ENCODE data around the gene ENDOG.

ENDOG gene

DNA sequence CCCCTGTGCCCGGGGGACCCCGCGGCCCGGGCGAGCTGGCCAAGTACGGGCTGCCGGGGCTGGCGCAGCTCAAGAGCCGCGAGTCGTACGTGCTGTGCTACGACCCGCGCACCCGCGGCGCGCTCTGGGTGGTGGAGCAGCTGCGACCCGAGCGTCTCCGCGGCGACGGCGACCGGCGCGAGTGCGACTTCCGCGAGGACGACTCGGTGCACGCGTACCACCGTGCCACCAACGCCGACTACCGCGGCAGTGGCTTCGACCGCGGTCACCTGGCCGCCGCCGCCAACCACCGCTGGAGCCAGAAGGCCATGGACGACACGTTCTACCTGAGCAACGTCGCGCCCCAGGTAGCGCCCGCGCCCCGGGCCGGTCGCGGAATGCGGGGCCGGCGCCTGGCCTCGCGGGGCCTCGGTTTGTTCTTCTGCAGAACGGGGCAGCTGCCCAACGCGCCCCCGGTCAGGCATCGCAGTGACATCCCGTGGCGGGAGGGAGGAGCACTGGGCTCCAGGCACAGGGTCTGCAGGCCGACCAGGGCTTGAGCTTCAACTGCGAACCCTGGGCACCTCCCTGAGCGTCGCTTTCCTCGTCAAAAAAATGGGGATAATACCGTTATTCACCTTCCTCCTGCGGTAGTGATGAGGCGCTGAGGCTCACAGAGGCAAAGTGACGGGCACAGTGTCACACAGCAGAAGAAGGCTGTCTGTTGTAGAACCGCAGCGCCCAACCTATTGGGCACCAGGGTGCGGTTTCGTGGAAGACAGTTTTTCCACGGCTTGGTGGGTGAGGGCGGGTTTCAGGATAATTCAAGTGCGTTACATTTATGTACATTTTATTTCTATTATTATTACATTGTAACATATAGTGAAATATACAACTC, 777 bp downstream of the ENDOG start:
- H3K9me3 ChIP-seq (ENCODE audit: control insufficient read depth in 5 of 5, low read length in 5 of 5) = peaks cover 0 to 2% (median 0%) of the 10 kb centered on the region in 5 donors
- H3K36me3 ChIP-seq (ENCODE audit: control insufficient read depth in 5 of 5, insufficient read depth in 5 of 5, low read length in 5 of 5) = peaks cover 0 to 35% (median 32%) of the 10 kb centered on the region in 5 donors
- peak overlapping the region; percentile 51 to 78 (median 78) for H3K4me3 ChIP-seq (ENCODE audit: low read depth in 1 of 5, low read length in 5 of 5)
- H3K27ac ChIP-seq (ENCODE audit: low read depth, low read length) = peak overlapping the region; percentile 37
- H3K9ac ChIP-seq (ENCODE audit: low read length in 5 of 5) = peak overlapping the region in 4 of 5 donors; percentile 17 to 79 (median 59)
- no peaks in the 10 kb centered on the region for H3K27me3 ChIP-seq (ENCODE audit: control insufficient read depth in 5 of 5, insufficient read depth in 4 of 5, low read length in 5 of 5)
- H3K4me1 ChIP-seq (ENCODE audit: control insufficient read depth in 5 of 5, insufficient read depth in 5 of 5, low read length in 5 of 5) = peaks cover 6 to 21% (median 16%) of the 10 kb centered on the region in 5 donors

DNA sequence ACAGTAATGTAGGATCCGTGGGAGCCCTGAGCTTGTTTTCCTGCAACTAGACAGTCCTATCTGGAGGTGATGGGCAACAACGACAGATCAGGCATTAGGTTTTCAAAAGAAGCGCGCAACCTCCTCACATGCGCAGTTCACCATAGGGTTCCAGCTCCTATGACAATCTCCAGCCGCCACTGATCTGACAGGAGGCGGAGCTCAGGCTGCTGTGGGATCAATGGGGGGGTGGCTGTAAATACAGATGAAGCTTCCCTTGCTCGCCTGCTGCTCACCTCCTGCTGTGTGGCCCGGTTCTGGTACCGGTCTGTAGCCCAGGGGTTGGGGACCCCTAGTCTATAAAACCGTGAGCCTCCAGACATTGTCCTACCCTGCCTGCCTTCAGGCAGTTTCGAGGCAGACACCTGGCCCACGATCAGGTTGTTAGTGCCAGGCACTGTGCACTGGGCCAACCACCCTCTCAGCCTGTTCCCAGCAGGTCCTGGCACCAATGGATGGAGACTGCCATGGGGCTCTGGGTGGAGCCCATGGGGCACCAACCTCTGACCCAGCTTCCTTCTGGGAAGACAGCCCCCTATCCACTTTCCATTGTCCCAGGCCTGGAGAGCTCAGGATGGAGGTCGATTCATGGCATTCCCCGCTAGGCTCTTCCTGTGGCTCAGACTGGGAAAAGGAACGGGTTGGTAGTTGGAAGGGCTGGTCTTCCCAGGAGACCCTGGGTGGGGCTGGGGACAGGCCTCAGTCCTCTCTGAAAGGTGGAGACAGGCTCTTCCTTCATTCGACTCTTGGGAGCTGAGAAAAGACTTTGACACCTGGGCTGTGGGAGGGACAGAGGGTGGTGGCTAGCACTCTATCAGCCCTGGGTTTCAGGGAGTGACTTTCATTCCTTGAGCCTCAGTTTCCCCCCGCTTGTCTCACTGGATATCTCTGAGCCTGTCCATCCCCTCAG, 1.7 kb downstream of the ENDOG start:
- peak overlapping the region in 1 of 5 donors; percentile 79 for H3K9ac ChIP-seq (ENCODE audit: low read length in 5 of 5)
- H3K4me3 ChIP-seq (ENCODE audit: low read depth in 1 of 5, low read length in 5 of 5) = peak overlapping the region in 3 of 5 donors; percentile 51 to 78 (median 78)
- H3K4me1 ChIP-seq (ENCODE audit: control insufficient read depth in 5 of 5, insufficient read depth in 5 of 5, low read length in 5 of 5) = peaks cover 6 to 21% (median 16%) of the 10 kb centered on the region in 5 donors
- no peaks in the 10 kb centered on the region for H3K27me3 ChIP-seq (ENCODE audit: control insufficient read depth in 5 of 5, insufficient read depth in 4 of 5, low read length in 5 of 5)
- peaks cover 0 to 2% (median 0%) of the 10 kb centered on the region in 5 donors for H3K9me3 ChIP-seq (ENCODE audit: control insufficient read depth in 5 of 5, low read length in 5 of 5)
- H3K27ac ChIP-seq (ENCODE audit: low read depth, low read length) = no peak overlapping the region
- H3K36me3 ChIP-seq (ENCODE audit: control insufficient read depth in 5 of 5, insufficient read depth in 5 of 5, low read length in 5 of 5) = peaks cover 0 to 44% (median 41%) of the 10 kb centered on the region in 5 donors

DNA sequence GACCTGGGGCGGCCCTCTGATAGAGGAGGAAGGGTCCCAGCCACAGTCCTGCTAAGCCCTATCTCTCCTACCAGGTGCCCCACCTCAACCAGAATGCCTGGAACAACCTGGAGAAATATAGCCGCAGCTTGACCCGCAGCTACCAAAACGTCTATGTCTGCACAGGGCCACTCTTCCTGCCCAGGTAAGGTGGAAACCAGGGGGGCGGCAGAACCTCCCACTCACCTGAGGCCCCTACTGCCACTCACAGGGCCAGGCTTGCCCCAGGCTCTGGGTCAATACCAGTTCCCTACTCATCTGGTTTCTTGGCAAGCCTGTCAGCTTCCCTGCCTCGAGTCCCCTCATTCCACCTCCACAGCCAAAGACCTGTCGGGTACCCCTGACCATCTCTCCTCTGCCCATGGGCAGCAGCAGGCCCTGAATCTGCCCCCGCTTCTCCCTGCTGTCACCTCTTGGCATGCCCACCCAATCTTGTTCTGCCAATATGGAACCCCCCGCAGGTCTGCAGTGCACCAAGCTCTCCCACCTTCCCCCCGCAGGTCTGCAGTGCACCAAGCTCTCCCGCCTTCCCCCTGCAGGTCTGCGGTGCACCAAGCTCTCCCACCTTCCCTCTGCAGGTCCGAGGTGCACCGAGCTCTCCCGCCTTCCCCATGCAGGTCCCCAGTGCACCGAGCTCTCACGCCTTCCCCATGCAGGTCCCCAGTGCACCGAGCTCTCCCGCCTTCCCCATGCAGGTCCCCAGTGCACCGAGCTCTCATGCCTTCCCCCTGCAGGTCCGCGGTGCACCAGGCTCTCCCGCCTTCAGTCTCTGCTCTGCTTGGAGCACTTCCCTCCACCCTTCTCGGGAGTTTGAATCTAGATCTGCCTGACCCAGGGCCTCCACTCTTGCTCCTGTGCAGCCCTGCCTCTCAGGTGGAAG, 2.6 kb downstream of the ENDOG start:
- Histone ChIP-seq H3K9me3 (ENCODE audit: control insufficient read depth in 5 of 5, low read length in 5 of 5) (peaks cover 0 to 2% (median 0%) of the 10 kb centered on the region in 5 donors), H3K4me3 (ENCODE audit: low read depth in 1 of 5, low read length in 5 of 5) (no peak overlapping the region), H3K27ac (ENCODE audit: low read depth, low read length) (no peak overlapping the region), H3K4me1 (ENCODE audit: control insufficient read depth in 5 of 5, insufficient read depth in 5 of 5, low read length in 5 of 5) (peaks cover 6 to 21% (median 16%) of the 10 kb centered on the region in 5 donors), H3K9ac (ENCODE audit: low read length in 5 of 5) (no peak overlapping the region), H3K36me3 (ENCODE audit: control insufficient read depth in 5 of 5, insufficient read depth in 5 of 5, low read length in 5 of 5) (peaks cover 0 to 52% (median 49%) of the 10 kb centered on the region in 5 donors), H3K27me3 (ENCODE audit: control insufficient read depth in 5 of 5, insufficient read depth in 4 of 5, low read length in 5 of 5) (no peaks in the 10 kb centered on the region)

DNA sequence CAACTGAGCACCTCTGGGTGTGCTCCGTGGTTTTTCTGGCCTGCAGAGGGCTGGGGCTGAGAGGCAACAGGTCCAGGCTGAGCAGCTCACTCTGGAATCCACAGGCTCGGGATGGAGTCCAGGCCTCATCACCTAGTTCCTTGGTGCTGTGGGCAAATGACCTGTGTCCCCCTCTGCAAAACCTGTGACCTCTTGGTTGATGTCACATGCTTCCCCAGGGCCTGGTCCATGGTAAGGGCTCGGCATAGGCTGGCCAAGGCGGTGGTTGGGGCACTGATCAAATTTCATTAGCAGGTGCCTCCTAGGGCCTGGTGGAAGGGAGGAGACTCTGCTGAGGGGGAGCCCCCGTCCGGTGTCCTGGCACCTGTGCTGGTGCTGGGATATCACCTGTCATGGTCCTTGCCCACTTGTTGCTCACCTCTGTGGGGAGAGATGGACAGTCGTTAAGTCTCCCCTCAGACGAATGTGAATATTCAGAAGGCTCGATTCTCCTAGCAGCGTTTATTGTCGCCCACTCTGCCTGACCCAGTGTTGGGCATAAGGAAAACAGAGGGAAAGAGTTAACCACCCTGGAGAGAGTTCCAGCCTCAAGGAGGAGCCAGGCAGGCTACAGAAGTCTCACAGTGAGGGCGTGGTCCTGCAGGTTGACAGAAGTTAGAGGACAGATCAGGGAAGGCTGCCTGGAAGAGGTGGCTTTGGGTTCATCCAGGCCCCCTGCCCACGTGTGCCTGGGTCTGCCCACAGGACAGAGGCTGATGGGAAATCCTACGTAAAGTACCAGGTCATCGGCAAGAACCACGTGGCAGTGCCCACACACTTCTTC, 3.5 kb downstream of the ENDOG start:
- Histone ChIP-seq H3K4me3 (ENCODE audit: low read depth in 1 of 5, low read length in 5 of 5) (no peak overlapping the region), H3K36me3 (ENCODE audit: control insufficient read depth in 5 of 5, insufficient read depth in 5 of 5, low read length in 5 of 5) (peaks cover 0 to 60% (median 57%) of the 10 kb centered on the region in 5 donors), H3K27me3 (ENCODE audit: control insufficient read depth in 5 of 5, insufficient read depth in 4 of 5, low read length in 5 of 5) (no peaks in the 10 kb centered on the region), H3K9me3 (ENCODE audit: control insufficient read depth in 5 of 5, low read length in 5 of 5) (peaks cover 0 to 2% (median 0%) of the 10 kb centered on the region in 5 donors), H3K27ac (ENCODE audit: low read depth, low read length) (no peak overlapping the region), H3K9ac (ENCODE audit: low read length in 5 of 5) (no peak overlapping the region), H3K4me1 (ENCODE audit: control insufficient read depth in 5 of 5, insufficient read depth in 5 of 5, low read length in 5 of 5) (peaks cover 6 to 21% (median 16%) of the 10 kb centered on the region in 5 donors)

GRCh38 chr9:128822407-128823042, 4.2 kb downstream of the ENDOG start:
- peaks cover 0 to 66% (median 63%) of the 10 kb centered on the region in 5 donors for H3K36me3 ChIP-seq (ENCODE audit: control insufficient read depth in 5 of 5, insufficient read depth in 5 of 5, low read length in 5 of 5)
- H3K27me3 ChIP-seq (ENCODE audit: control insufficient read depth in 5 of 5, insufficient read depth in 4 of 5, low read length in 5 of 5) = no peaks in the 10 kb centered on the region
- H3K27ac ChIP-seq (ENCODE audit: low read depth, low read length) = no peak overlapping the region
- peaks cover 0 to under 1% (median 0%) of the 10 kb centered on the region in 5 donors for H3K9me3 ChIP-seq (ENCODE audit: control insufficient read depth in 5 of 5, low read length in 5 of 5)
- H3K9ac ChIP-seq (ENCODE audit: low read length in 5 of 5) = no peak overlapping the region
- H3K4me3 ChIP-seq (ENCODE audit: low read depth in 1 of 5, low read length in 5 of 5) = no peak overlapping the region
- peaks cover 6 to 21% (median 16%) of the 10 kb centered on the region in 5 donors for H3K4me1 ChIP-seq (ENCODE audit: control insufficient read depth in 5 of 5, insufficient read depth in 5 of 5, low read length in 5 of 5)

GRCh38 chr9:128823362-128823902, 5.1 kb downstream of the ENDOG start:
- H3K4me3 ChIP-seq (ENCODE audit: low read depth in 1 of 5, low read length in 5 of 5) = no peak overlapping the region
- H3K27me3 ChIP-seq (ENCODE audit: control insufficient read depth in 5 of 5, insufficient read depth in 4 of 5, low read length in 5 of 5) = no peaks in the 10 kb centered on the region
- H3K9ac ChIP-seq (ENCODE audit: low read length in 5 of 5) = no peak overlapping the region
- peaks cover 6 to 21% (median 17%) of the 10 kb centered on the region in 5 donors for H3K4me1 ChIP-seq (ENCODE audit: control insufficient read depth in 5 of 5, insufficient read depth in 5 of 5, low read length in 5 of 5)
- peaks cover 0 to 66% (median 63%) of the 10 kb centered on the region in 5 donors for H3K36me3 ChIP-seq (ENCODE audit: control insufficient read depth in 5 of 5, insufficient read depth in 5 of 5, low read length in 5 of 5)
- H3K27ac ChIP-seq (ENCODE audit: low read depth, low read length) = no peak overlapping the region
- no peaks in the 10 kb centered on the region for H3K9me3 ChIP-seq (ENCODE audit: control insufficient read depth in 5 of 5, low read length in 5 of 5)

DNA sequence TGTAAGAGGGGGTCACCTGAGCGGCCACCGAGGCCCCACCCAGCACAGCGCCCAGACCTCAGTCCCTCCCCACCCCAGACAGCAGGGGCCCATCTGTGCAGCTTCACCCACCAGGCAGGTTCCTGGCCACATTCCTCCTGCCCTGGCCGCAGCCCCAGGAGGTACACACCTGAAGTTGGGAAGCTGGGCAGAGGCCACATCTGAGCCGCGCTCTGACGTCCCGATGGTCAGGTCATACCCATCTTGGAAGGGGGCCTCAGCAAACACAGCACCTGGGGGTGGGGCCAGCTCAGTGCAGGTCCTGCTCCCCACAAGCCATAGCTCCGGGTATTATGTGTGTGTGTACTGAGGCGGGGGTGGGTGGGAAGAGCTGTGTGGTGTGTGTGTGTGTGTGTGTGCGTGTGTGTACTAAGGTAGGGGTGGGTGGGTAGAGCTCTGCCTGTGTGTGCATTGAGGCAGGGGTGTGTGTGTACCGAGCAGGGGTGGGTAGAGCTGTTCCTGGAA, 5.7 kb downstream of the ENDOG start:
- no peaks in the 10 kb centered on the region for H3K9me3 ChIP-seq (ENCODE audit: control insufficient read depth in 5 of 5, low read length in 5 of 5)
- no peak overlapping the region for H3K27ac ChIP-seq (ENCODE audit: low read depth, low read length)
- no peak overlapping the region for H3K4me3 ChIP-seq (ENCODE audit: low read depth in 1 of 5, low read length in 5 of 5)
- peaks cover 0 to 66% (median 63%) of the 10 kb centered on the region in 5 donors for H3K36me3 ChIP-seq (ENCODE audit: control insufficient read depth in 5 of 5, insufficient read depth in 5 of 5, low read length in 5 of 5)
- H3K27me3 ChIP-seq (ENCODE audit: control insufficient read depth in 5 of 5, insufficient read depth in 4 of 5, low read length in 5 of 5) = no peaks in the 10 kb centered on the region
- H3K9ac ChIP-seq (ENCODE audit: low read length in 5 of 5) = no peak overlapping the region
- peaks cover 6 to 23% (median 20%) of the 10 kb centered on the region in 5 donors for H3K4me1 ChIP-seq (ENCODE audit: control insufficient read depth in 5 of 5, insufficient read depth in 5 of 5, low read length in 5 of 5)

DNA sequence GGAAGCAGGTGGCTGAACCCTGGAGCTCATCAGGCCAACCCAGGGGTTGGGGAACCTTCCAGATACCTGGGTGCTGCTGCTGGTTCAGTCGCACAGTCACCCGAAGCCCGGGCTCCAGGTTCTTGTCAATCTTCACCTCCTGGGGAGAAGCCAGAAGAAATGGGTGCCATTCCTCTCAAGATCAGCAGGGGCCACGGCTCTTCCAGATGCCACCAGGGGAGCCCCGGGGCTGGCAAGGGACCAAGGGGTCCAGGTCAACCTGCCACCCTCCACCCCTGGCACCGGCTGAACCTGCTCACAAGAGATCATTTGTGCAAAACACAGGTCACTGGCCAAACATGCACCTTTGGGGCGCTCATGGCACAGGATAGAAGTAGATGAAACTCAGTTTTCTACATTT, 6.6 kb downstream of the ENDOG start:
- Histone ChIP-seq H3K4me1 (ENCODE audit: control insufficient read depth in 5 of 5, insufficient read depth in 5 of 5, low read length in 5 of 5) (peaks cover 0 to 21% (median 16%) of the 10 kb centered on the region in 5 donors), H3K36me3 (ENCODE audit: control insufficient read depth in 5 of 5, insufficient read depth in 5 of 5, low read length in 5 of 5) (peaks cover 0 to 66% (median 63%) of the 10 kb centered on the region in 5 donors), H3K9ac (ENCODE audit: low read length in 5 of 5) (no peak overlapping the region), H3K4me3 (ENCODE audit: low read depth in 1 of 5, low read length in 5 of 5) (no peak overlapping the region), H3K27ac (ENCODE audit: low read depth, low read length) (no peak overlapping the region), H3K27me3 (ENCODE audit: control insufficient read depth in 5 of 5, insufficient read depth in 4 of 5, low read length in 5 of 5) (no peaks in the 10 kb centered on the region), H3K9me3 (ENCODE audit: control insufficient read depth in 5 of 5, low read length in 5 of 5) (no peaks in the 10 kb centered on the region)
